Mesenteric fat pad (tissue), 1 donor: Measurements from ENCODE around the gene TACO1. TPM values are rescaled to one million over a fixed set of nuclear protein-coding genes. Genes with fewer than 3 reads are reported as not detected.

Experiments
- DNase-seq: peaks from one replicate; pipeline ENCODE4 v3.0.0-alpha.2; 2020; ENCODE audit warnings: low spot score
- total RNA-seq: library from RNA; stranded (reverse); fragmentation: NEBNext Ultra II Directional; extraction: Animal tissue kit (Norgen Biotek cat#: 25700); gene quantifications from one replicate; pipeline ENCODE4 v1.2.1, GENCODE V29; 2021
- donor health status: DM: yes; HTN: yes; CAD: no.

Gene TACO1
- total RNA-seq, 1 donor from 2014 or later: 17.1 TPM

DNA sequence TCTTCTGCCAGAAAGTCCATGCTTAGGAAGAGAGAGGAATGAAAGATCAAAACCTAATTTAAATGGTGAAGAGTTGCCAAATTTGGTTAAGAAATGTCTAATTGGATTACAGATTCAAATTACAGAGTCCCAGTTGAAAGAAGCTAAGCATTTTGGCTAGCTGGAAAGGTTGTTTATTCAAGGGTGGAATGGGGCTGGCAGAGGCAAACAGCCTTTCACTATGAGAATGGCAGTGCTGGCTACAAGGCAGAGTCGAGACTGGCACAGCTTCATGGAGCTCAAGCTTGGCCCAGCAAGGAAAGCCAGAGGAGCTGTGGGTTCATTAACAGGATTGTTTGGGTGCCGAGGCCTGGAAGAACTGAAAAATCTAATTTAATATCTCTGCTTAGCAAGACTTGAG lies 35.1 kb downstream of the TACO1 start:
- no peak for DNase-seq

DNA sequence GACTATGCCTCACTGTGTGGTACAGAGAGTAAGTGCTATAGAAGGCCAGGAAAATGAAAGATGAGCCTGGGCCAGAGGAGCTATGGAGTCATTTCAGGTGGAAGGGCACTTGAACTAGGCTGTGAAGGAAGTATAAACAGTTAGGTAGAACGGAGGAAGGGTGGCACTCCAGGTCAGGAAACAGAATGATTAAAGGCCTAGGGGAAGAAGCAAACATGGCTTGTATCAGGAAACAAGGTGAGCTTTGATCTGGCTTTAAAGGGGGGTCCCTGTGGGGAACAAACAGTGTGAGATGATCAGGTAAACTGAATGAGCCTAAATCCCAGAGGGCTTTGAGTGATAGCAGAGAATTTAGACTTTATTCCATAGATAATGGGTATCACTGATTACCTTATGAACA lies 38.4 kb downstream of the TACO1 start:
- no peak for DNase-seq

DNA sequence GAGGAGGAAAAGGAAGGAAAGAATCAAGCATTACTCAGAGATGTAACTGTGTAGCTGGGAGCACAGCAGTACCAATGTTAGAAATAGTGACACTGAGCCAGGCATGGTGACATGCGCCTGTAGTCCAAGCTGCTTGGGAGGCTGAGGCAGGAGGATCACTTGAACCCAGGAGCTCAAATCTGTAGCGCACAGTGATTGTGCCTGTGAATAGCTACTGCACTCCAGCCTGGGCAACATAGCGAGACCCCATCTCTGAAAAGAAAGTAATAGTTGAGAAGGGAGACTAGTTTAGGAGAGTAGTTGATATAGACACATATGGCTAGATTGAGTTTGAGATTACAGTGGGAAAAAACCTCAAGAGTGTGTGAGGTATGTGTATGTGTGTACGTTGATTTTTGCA lies 39.3 kb downstream of the TACO1 start:
- no peak for DNase-seq

DNA sequence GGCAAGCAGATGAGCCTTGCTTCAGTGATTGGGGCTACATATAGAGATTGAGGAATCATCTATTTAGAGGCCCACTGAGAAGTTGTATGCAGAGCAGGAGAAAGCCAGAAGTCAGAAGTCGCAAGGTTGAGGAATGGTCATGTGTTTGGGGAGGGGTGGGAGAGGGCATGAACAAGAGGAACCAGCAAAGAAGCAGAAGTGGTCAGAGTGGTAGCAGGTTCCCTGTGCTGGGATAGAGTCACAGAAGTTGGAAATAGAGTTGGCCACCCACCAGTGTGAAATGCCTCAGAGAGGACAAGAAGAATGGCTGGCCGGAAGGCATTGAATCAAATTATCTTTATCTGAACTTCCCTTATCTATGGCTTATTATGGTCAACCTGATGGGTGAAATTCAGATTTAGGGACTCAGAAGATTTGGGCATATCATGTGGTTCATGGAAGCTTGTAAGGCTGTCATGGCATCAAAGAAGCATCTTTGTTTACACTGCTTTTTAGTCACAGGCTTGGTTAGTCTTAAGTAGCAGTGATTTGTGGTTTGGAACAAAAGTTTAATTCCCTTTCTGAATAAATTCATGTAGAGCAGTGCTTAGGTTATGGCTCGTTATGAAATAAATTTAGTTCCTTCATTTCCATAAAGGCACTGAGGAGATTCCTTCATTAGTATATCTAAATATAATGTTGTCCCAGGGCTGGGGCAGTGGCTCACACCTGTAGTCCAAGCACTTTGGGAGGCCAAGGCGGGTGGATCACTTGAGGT lies 41.2 kb downstream of the TACO1 start:
- no peak for DNase-seq

DNA sequence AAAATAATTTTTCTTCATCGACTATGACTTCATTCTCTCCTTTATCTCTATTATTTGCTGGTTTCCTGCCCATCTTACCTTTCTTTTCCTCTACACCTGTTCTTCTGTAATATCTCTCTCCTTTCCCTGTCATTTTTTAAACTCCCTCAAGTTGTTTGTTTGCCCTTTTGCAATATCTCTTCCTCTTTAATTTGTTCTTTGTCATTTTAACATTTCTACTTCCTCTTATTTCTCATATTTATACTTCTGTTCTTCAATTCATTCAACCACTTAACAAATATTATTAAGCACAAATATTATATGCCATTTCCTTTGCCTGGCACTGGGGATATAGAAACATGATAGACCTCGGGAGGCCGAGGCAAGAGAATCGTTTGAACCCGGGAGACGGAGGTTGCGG lies 44.2 kb downstream of the TACO1 start:
- DNase-seq: no peak

DNA sequence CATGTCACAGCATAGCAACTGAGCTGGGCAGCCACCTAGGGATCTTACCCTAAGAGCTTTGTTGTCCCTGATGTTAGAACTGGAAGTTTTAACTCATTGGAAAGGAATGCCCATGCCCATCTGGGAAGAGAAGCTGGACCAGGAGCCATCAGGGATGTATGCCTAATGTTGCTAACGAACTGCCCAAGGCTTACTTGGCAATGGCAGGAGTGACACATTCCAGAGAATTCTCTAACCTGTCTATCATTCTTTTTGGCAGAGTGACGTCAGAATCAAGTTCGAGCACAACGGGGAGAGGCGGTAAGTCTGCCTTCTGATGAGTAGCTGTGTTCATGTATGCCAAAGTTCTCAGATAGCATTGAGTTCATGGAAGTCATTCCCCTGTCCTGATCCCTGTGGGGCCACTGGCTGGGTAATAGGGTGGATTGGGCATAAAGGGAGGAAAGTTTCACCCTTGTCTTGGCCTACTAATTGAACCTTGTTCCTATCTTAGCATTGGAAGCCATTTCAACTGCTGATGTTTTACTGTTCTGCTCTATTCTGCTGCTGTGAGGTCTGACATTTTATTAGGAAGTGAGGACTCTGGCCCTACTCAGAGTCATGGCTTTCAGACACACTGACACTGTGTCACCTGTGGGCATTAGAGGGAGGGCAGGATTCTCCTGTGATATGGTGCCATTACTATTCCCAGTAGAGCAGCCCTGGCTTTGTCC lies 45.2 kb downstream of the TACO1 start:
- DNase-seq: no peak

DNA sequence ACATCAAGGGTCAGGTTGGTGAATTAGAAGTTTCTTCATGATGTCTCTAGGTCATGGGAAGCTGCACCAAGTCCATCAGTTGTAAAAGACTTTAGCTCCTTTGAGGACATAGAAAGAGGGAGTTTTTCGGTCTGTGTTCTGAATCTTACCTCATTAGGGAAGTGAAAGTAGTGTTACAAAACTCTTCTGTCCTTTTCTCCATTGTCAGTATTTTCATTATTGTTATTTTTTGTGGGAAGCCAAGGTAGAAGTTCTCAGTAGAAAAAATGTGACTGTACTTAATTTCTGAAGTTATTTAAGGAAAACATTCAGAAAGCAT lies 45.8 kb downstream of the TACO1 start:
- DNase-seq: no peak

DNA sequence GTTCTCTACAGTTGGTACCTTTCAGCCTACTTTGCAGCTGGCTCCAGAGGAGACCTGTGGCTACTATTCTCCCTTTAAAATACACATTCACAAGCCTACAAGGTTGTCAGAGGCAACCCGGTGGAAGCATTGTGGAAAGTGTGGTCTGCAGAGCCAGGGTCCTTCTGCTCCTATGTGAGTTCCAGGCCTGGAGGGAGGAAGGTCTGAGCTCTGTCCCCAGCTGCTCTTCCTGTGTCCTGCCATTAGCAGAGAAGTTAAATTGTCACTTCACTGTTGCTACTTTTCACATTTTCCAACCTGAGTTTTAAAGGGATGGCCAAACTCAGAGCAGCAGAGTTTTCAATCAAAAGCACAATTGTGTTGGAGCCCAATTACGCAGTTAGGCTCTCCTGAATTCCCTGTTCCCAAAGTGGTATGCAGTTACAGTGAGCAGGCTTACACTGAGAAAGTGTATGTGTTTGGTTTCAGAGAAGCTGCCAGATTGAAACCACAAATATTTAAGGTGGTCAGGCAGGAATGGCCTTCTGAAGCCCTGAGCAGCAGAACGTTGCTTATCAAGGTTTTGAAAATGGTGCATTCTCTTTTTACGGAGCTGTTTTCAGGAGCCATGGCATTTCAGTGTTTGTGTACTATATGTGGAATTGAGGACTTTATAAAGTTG lies 46.5 kb downstream of the TACO1 start:
- no peak for DNase-seq

DNA sequence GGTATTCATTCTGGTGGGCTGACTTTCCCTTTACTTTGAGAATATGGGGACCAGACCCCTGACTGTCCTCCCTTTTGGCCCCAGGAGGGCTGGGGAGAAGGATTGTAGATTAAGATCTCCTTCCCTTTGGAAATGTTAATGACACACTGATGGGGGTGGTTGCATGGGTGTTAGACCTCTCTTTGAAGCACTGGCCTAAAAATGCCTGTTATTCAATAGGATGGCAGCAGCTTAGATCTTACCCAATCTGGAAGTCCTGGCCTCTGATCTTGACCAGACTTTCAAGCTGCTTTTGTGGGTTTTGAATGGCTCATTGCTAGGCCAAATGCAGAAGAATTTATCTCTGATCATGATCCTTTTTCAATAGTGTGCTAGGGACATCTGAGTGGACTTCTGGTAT lies 47.2 kb downstream of the TACO1 start:
- DNase-seq: no peak

DNA sequence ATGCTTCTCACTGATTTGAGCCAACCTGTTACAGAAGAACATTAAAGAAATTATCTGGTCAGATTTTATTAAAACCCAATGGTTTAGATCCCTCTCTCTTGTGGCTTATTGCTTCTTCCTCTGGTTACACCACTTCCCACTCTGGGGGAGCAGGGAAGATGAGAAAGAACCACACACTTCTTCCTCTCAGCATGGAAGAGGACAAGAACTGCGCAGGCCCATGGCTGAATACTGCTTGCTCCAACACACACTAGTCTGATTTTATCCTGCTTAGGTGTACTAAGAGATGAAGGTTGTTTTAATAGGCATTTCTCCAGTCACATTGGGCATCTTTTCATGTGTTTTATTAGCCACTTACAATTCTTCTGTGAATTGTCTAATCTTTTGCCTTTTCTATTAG lies 49.1 kb downstream of the TACO1 start:
- no peak for DNase-seq

DNA sequence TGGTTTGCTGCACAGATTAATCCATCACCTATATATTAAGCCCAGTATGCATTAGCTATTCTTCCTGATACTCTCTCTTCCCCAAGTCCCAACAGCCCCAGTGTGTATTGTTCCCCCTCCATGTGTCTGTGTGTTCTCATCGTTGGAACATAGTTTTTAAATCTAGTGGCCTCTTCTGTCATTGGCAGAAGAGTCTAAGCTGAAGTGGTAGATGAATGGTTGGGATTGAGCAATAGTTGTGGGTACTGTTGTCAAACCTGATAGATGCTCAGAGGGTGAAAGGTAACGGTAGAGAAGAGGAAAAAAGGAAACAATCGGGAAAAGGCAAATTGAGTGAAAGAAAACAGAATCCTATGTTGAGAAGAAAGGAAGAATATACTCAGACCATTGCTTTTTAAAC lies 51.4 kb downstream of the TACO1 start:
- DNase-seq: no peak

DNA sequence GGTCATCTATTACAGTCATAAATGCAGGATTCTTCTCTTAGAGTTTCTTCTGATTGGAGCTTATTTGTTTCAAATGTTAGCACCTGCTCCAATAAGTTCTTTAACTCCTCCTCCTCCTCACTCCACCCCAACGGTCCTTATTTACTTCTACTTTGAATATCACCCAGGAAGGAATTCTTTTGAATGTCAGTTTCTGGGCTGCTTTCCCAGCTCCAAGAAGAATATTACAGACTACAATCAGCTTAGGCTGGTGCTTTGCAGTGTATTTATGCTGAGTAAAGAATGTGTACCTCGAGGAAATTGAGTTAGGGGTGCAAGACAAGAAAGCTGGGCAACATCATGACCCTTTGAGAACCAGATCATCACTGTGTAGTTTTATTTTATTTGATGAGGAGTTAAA lies 52.4 kb downstream of the TACO1 start:
- DNase-seq: no peak

DNA sequence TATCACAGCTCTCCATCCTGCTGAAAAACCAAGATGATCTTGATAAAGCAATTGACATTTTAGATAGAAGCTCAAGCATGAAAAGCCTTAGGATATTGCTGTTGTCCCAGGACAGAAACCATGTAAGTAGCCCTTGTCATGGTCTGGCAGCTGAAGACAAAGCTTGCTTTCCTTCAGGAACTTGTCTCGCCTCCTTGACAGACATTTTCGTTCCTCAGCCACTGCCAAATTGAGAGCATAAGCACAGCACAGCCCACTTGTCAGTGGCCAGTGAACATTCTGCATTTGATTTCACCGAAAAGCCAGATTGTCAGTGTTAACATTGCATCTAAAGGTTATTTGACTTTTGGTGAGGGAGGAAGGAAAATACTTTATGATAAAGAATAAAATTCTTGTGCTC lies 57.1 kb downstream of the TACO1 start:
- no peak for DNase-seq

Other genes starting within 250 kb of the TACO1 start
- gene CYB561, start 154.6 kb upstream of the TACO1 start, total RNA-seq: 26.7 TPM
- 14.1 TPM for gene ACE, start 123.8 kb upstream of the TACO1 start, total RNA-seq
- not detected for gene KCNH6, start 77.5 kb upstream of the TACO1 start, total RNA-seq
- 49.6 TPM for gene DCAF7, start 50.4 kb upstream of the TACO1 start, total RNA-seq
- gene MAP3K3, start 21.5 kb downstream of the TACO1 start, total RNA-seq: 48.8 TPM
- 11.3 TPM for gene LIMD2, start 99.2 kb downstream of the TACO1 start, total RNA-seq
- 34.3 TPM for gene STRADA, start 140.9 kb downstream of the TACO1 start, total RNA-seq
- gene CCDC47, start 172.7 kb downstream of the TACO1 start, total RNA-seq: 110 TPM
- 130 TPM for gene DDX42, start 173.3 kb downstream of the TACO1 start, total RNA-seq
- 115 TPM for gene PSMC5, start 226.5 kb downstream of the TACO1 start, total RNA-seq
- 28.8 TPM for gene FTSJ3, start 226.8 kb downstream of the TACO1 start, total RNA-seq
- gene SMARCD2, start 241.8 kb downstream of the TACO1 start, total RNA-seq: 57.4 TPM